ENCODE data around the gene SCN5A. TPM values are rescaled to one million over a fixed set of nuclear protein-coding genes. Genes with fewer than 3 reads are reported as not detected.

Gene SCN5A
- polyA plus RNA-seq, 1 donor (not counting 4 experiments of a cell fraction or from before 2014, with no cell fraction given): 0.26 TPM

DNA sequence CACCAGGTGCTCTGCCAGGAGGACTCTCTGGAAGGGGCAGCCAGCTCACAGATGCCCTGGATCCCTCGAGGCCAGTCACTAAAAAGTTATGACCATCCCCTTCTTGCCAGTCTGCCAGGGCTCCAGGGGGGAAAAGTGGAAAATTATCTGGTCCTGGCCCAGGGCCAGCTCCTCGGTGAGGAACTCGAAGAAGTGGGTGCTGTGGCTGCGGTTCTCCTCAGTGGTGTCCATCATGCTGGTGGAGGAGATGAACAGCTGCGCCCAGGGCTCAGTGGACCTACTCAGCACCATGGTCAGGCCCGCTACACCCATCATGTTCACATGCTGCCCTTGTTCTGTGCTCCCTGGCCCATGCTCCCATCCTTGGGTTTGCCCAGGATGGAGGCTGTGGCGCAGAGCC lies 134.1 kb downstream of the SCN5A start:
- dilution Hi-C loops (cut with MboI; ENCODE audit: extremely low pct_ligation_motif_present, low sequenced_read_pairs): loop anchor here (10.0 kb wide), 1 partner anchor 139 kb away; no protein-coding TSS in a partner anchor
- FAIRE-seq: no peak

DNA sequence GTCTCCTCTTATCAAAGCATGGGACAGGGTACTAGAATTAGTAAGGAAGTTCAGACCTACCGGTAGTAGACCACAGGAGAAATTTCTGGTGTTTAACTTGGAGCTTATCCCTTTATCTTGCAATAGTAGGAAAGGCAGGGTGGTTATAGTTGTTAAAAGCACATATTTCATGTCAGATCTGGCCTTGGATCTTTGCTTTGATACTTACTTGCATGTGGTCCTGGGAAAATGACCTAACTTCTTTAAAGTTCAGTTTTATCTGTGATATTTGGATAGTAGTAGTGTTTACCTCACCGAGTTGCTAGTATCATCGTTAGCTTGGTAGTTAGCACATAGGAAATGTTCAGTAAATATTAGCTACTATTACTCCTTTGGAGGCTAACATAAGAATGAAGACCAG lies 137.9 kb downstream of the SCN5A start:
- H3K9me3 ChIP-seq (ENCODE audit: control insufficient read depth, low read depth, low read length): no peaks in the 10 kb centered on the region
- TF ChIP-seq EZH2 (IDR thresholded peaks at IDR 0.05; ENCODE audit: low read length): no peak
- TF ChIP-seq, protein P1, sequence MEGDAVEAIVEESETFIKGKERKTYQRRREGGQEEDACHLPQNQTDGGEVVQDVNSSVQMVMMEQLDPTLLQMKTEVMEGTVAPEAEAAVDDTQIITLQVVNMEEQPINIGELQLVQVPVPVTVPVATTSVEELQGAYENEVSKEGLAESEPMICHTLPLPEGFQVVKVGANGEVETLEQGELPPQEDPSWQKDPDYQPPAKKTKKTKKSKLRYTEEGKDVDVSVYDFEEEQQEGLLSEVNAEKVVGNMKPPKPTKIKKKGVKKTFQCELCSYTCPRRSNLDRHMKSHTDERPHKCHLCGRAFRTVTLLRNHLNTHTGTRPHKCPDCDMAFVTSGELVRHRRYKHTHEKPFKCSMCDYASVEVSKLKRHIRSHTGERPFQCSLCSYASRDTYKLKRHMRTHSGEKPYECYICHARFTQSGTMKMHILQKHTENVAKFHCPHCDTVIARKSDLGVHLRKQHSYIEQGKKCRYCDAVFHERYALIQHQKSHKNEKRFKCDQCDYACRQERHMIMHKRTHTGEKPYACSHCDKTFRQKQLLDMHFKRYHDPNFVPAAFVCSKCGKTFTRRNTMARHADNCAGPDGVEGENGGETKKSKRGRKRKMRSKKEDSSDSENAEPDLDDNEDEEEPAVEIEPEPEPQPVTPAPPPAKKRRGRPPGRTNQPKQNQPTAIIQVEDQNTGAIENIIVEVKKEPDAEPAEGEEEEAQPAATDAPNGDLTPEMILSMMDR (optimal IDR thresholded peaks at IDR 0.05 in 1 of 3, IDR thresholded peaks at IDR 0.05 in 1 of 3, conservative IDR thresholded peaks at IDR 0.05 in 1 of 3; ENCODE audit: extremely low read depth in 1 of 3, insufficient read depth in 2 of 3, low read length in 3 of 3): no peak
- dilution Hi-C loops (cut with MboI; ENCODE audit: extremely low pct_ligation_motif_present, low sequenced_read_pairs): loop anchor here (10.0 kb wide), 1 partner anchor 143 kb away; no protein-coding TSS in a partner anchor
- no peaks in the 10 kb centered on the region for H3K79me2 ChIP-seq (ENCODE audit: control insufficient read depth, insufficient read depth, low read length)
- no peaks in the 10 kb centered on the region for H3K9me1 ChIP-seq (ENCODE audit: control insufficient read depth, extremely low read depth, insufficient read depth, low read length)
- H3K9ac ChIP-seq (ENCODE audit: control insufficient read depth, extremely low read depth, insufficient read depth, low read length): no peak overlapping the region
- no peaks in the 10 kb centered on the region for H3K4me1 ChIP-seq (ENCODE audit: control insufficient read depth, extremely low read depth, insufficient read depth, low read length)
- no peaks in the 10 kb centered on the region for H3K27me3 ChIP-seq (ENCODE audit: control insufficient read depth, extremely low read depth, insufficient read depth, low read length)
- DNase-seq (ENCODE audit: low read depth, low spot score) (no peak), FAIRE-seq (no peak)
- no peak overlapping the region for H3K4me3 ChIP-seq (ENCODE audit: control insufficient read depth in 2 of 3, extremely low read depth in 1 of 3, insufficient read depth in 2 of 3, low read depth in 1 of 3, low read length in 3 of 3)
- H4K20me1 ChIP-seq (ENCODE audit: control insufficient read depth, extremely low read depth, insufficient read depth, low read length): no peaks in the 10 kb centered on the region
- H3K4me2 ChIP-seq (ENCODE audit: control insufficient read depth, extremely low read depth, insufficient read depth, low read depth, low read length): no peak overlapping the region
- no peak overlapping the region for H2AFZ ChIP-seq (ENCODE audit: control insufficient read depth, low read length)
- peaks cover 3 to 7% of the 10 kb centered on the region in 2 experiments for H3K36me3 ChIP-seq (ENCODE audit: control insufficient read depth in 2 of 2, extremely low read depth in 1 of 2, insufficient read depth in 2 of 2, low read length in 2 of 2)
- no peak overlapping the region for H3K27ac ChIP-seq (ENCODE audit: control insufficient read depth, insufficient read depth, low read length)

More for the DNA sequence above, 134.1 kb downstream of the SCN5A start:
- H3K4me1 ChIP-seq (ENCODE audit: control insufficient read depth, extremely low read depth, insufficient read depth, low read length): peaks cover 9% of the 10 kb centered on the region
- H3K9me3 ChIP-seq (ENCODE audit: control insufficient read depth, low read depth, low read length): no peaks in the 10 kb centered on the region
- no peaks in the 10 kb centered on the region for H3K9me1 ChIP-seq (ENCODE audit: control insufficient read depth, extremely low read depth, insufficient read depth, low read length)
- no peak overlapping the region for H2AFZ ChIP-seq (ENCODE audit: control insufficient read depth, low read length)
- no peaks in the 10 kb centered on the region for H3K79me2 ChIP-seq (ENCODE audit: control insufficient read depth, insufficient read depth, low read length)
- no peak for DNase-seq (ENCODE audit: low read depth, low spot score)
- H3K27ac ChIP-seq (ENCODE audit: control insufficient read depth, insufficient read depth, low read length): no peak overlapping the region
- no peak overlapping the region for H3K4me3 ChIP-seq (ENCODE audit: control insufficient read depth in 2 of 3, extremely low read depth in 1 of 3, insufficient read depth in 2 of 3, low read depth in 1 of 3, low read length in 3 of 3)
- no peaks in the 10 kb centered on the region for H3K27me3 ChIP-seq (ENCODE audit: control insufficient read depth, extremely low read depth, insufficient read depth, low read length)
- peaks cover 3 to 4% of the 10 kb centered on the region in 2 experiments for H3K36me3 ChIP-seq (ENCODE audit: control insufficient read depth in 2 of 2, extremely low read depth in 1 of 2, insufficient read depth in 2 of 2, low read length in 2 of 2)
- no peak for TF ChIP-seq EZH2 (IDR thresholded peaks at IDR 0.05; ENCODE audit: low read length)
- TF ChIP-seq, protein P1 (optimal IDR thresholded peaks at IDR 0.05 in 1 of 3, IDR thresholded peaks at IDR 0.05 in 1 of 3, conservative IDR thresholded peaks at IDR 0.05 in 1 of 3; ENCODE audit: extremely low read depth in 1 of 3, insufficient read depth in 2 of 3, low read length in 3 of 3): no peak
- no peak overlapping the region for H3K9ac ChIP-seq (ENCODE audit: control insufficient read depth, extremely low read depth, insufficient read depth, low read length)
- H3K4me2 ChIP-seq (ENCODE audit: control insufficient read depth, extremely low read depth, insufficient read depth, low read depth, low read length): no peak overlapping the region
- H4K20me1 ChIP-seq (ENCODE audit: control insufficient read depth, extremely low read depth, insufficient read depth, low read length): no peaks in the 10 kb centered on the region
